H1 (cell line): ENCODE measurements around the gene NOS2. TPM values are rescaled to one million over a fixed set of nuclear protein-coding genes. Genes with fewer than 3 reads are reported as not detected.

Experiments
- polyA plus RNA-seq, 7 experiments: library from polyadenylated mRNA; depleted of rRNA in 3 of 7; stranded (reverse) in 5 of 7; unstranded in 2 of 7; fragments of >200 nt in 5 of 7; fragments of 200-250 nt in 2 of 7; gene quantifications; 1 replicate in 5 of 7; 2 replicates in 1 of 7; 4 replicates in 1 of 7; pipeline versions ENCODE4 v1.2.1 to v1.2.3, GENCODE V29; 2011 to 2013; ENCODE audit warnings: missing spikeins in 2 of 7, mixed read lengths in 2 of 7
- small RNA-seq: library from polyadenylated mRNA; stranded (forward); fragments of <200 nt; extraction: miRNeasy Mini kit (QIAGEN cat#:217004); gene quantifications from one replicate; pipeline ENCODE3, GENCODE V24; 2013; ENCODE audit not compliant: insufficient read depth
- total RNA-seq: library from RNA; stranded (reverse); fragmentation: NEBNext Ultra II Directional; extraction: Animal tissue kit (Norgen Biotek cat#: 25700); gene quantifications from 2 replicates; pipeline ENCODE4 v1.2.1, GENCODE V29; 2021

Gene NOS2
- total and polyA plus RNA-seq, 2 of the 8 experiments (the other 6 are each of a cell fraction or from before 2014, with no cell fraction given): 1.0 to 1.9 TPM

Small RNA genes within 50 kb of the gene (small RNA-seq; reads per million reads assigned to genes)
- not detected for gene AC130289.1
- not detected for gene AC130289.2

Other genes starting within 250 kb of the NOS2 start
- 0.77 and 1.7 TPM in 2 replicates for gene LGALS9, start 169.3 kb downstream of the NOS2 start, total RNA-seq
- 0.95 and 2.8 TPM in 2 replicates for gene LGALS9, start 169.3 kb downstream of the NOS2 start, polyA plus RNA-seq (2011; rRNA removed)
- gene LYRM9, start 92.8 kb upstream of the NOS2 start, total RNA-seq: 2.1 and 4.3 TPM in 2 replicates
- gene LYRM9, start 92.8 kb upstream of the NOS2 start, polyA plus RNA-seq (2011; rRNA removed): 5.2 and 9.9 TPM in 2 replicates
- gene NLK, start 242.1 kb upstream of the NOS2 start, total RNA-seq: 47.0 and 49.9 TPM in 2 replicates
- 30.5 and 30.8 TPM in 2 replicates for gene NLK, start 242.1 kb upstream of the NOS2 start, polyA plus RNA-seq (2011; rRNA removed)